Tongue (tissue), 2 donors: ENCODE measurements around the gene MYMX. TPM values are rescaled to one million over a fixed set of nuclear protein-coding genes. Genes with fewer than 3 reads are reported as not detected.

ENCODE experiments used
- DNase-seq: peaks from one replicate; pipeline ENCODE4 v3.0.0-alpha.2; 2015
- total RNA-seq: library from RNA; depleted of rRNA; stranded (reverse); fragments of >200 nt; gene quantifications from one replicate; pipeline ENCODE4 v1.2.3, GENCODE V29; 2014

Gene MYMX
- total RNA-seq, 1 donor from 2014 or later, result 9.1 TPM

DNA sequence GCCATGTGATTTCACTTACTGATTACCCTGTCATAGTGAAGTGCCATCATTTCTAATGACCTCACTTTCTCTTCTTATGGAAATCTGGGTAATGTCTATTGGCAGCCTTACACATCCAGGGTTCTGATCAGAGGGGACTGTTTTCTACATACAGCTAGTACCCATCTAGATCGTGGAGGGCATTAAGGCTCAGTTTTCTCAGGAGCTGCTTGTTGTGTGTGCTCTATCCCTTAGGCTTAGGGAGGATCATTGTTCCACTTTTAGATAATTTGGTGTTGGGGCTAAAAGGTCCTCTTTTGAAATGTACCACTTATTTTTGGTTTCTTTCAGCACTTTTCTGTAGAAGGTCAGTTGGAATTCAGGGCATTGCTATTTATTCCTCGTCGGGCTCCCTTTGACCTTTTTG, 34.0 kb downstream of the MYMX start:
- DNase-seq, result no peak

DNA sequence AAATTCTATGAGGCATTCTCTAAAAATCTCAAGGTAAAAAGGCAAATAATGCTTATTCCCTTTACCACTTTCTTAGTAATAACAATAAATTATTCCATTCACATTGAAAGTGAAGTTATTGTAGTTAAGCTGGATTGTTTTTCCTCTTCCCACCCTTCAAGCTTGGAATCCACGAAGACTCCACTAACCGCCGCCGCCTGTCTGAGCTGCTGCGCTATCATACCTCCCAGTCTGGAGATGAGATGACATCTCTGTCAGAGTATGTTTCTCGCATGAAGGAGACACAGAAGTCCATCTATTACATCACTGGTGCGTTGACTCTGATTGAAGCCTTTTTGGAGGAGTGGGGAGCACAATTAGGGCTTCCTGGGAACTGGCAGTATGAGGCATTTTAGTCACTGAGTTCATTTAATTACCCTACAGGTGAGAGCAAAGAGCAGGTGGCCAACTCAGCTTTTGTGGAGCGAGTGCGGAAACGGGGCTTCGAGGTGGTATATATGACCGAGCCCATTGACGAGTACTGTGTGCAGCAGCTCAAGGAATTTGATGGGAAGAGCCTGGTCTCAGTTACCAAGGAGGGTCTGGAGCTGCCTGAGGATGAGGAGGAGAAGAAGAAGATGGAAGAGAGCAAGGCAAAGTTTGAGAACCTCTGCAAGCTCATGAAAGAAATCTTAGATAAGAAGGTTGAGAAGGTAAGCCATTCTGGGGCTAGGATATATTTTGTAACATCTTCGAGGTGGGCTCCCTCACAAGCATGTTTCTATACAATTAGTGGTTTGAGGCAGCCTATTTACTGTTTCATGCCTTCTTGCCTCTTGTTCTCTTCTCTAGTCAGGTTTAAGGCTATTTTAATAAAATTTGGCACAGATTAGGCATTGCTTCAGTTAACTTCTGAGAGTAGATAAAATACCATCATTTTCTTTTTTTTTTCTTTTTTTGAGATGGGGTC, 35.1 kb downstream of the MYMX start:
- DNase-seq, result no peak

DNA sequence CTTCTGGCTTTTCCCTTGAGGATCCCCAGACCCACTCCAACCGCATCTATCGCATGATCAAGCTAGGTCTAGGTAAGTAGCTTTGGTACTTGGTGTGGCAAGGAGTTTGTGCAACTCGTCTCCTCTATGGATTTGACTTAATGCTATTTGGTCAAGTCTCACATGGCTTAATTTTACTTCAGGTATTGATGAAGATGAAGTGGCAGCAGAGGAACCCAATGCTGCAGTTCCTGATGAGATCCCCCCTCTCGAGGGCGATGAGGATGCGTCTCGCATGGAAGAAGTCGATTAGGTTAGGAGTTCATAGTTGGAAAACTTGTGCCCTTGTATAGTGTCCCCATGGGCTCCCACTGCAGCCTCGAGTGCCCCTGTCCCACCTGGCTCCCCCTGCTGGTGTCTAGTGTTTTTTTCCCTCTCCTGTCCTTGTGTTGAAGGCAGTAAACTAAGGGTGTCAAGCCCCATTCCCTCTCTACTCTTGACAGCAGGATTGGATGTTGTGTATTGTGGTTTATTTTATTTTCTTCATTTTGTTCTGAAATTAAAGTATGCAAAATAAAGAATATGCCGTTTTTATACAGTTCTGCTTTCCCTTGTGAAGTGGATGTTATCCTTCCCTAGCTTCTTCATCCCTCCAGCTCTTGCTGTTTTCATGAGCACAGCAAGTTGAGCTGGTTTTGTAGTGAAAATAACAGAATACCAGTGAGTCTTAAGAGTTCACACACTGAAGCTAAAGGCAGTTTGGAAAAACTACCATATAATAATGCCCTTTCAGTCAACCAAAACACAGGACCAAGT, 36.8 kb downstream of the MYMX start:
- no peak for DNase-seq

DNA sequence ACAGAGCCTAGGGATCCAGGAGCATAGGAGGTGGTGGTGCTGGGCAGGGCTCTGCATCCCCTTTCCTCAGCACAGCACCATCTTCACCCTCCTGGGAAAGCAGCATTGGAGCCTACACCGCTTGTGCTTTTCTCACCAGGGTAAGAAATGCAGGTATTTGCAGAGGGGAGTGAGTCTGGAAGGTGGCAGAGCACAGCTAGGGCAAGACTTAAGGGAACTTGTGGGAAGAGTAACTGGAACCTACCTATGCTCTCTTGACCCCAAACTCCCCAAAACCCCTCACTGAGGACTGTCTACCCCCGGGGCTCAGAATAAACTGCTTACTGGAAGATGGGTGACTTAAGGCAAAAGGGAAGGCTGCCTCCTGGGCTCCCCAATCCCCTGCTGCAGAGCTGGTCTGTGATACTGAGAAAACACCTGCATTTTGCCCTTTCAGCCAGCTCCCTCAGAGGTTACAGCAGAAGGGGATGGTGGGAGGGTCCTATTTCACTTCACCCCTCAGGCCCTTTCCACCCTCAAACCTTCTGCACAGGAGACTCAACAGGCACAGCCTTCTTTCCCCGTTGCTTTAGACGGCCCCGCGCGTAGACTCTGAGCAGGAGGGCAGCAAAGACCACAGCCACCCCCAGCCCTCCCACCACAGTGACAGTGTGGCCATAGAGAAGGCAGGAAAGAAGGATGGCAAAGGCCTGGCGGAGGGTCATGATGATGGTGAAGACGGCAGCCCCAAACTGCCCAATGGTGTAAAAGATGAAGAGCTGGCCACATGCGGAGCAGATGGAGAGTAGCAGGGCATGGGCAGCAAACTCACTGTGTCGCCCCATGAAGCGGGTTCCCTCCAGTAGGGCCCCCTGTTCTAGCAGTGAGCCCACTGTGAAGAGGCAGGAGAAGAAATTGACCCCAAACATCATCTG, 37.7 kb downstream of the MYMX start:
- DNase-seq, result no peak

DNA sequence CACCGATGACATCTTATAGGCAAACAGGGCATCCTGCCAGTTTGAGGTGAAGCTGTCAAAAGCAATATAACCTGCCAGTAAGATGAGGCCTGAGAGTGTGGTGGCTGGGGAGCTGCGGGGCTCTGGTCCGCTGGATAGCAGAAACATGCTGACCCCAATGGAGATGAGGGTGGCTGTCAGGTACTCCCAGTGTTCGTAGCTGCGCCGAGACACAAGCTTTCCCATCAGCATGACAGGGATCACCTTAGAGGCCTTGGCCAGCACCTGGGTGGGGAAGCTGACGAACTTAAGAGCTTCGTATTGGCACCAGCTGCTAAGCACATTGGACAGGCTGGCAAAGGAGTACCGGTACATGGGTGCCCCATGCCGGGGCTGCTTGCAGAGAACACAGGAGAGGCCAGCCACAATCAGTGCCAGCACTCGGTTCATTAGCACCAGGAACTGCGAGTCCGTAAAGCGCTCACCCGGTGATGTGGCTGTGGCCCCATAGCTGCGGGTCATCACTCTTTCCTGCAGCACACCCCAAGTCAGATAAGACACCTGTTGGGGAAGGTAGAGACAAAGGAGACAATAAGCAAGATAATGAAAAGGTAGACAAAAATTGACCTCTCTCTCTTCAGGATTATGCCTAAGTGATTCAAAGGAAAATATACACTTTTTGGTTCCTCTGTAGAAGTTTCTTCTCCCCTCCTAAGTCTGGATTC, 38.5 kb downstream of the MYMX start:
- no peak for DNase-seq

DNA sequence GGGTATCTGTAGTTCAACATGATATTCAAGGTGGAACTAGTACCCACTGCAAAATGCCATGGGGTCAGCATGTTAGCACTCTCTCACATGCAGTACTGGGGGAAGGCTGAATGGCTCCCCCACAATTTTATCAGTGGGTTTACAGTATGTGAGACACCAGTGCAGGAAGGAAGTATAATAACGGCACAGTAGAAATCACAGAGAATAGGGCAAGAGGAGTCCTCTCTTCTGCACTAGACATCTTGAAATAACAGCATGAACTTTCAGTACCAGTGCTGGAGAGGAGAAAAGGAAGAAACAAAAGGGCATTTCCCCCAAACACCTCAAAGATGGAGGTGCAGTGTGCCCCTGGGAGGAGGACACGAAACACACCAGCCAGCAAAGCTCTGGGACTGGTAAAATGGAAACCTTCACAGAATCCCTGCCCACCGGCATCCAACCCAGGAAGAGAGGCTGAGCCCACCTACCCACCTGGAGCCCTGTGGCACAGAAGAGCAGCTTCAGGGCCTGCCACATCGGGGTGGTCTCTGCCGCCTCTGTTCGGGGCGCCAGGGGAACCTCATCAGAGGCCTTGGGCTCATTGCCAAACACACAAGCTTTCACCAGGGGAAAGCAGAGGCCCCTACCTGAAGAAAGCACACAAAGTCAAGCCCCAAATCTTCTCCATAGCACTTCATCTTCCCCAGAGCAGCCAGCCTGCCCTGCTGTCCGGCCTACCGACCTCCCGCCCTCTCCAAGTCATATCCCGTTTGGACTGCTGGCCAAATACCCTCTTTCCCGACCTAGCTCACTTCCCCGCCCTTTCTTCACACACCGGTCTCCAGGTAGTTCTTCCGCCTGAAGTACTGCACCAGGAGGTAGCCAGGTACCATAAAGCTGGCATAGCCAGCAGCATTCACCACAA, 39.4 kb downstream of the MYMX start:
- DNase-seq, result no peak

DNA sequence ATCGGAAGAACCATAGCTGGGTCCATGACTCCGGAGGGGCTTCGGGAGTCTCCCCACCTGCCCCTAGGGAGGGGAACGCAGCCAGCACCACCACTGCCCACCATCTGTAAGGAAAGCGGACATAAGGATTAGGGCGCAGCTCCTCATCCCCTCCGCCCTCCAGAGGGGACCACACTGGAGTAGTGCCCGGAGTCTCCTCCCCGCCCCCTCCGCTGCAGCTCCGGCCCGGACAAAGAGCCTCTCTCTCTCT, 40.0 kb downstream of the MYMX start:
- no peak for DNase-seq

DNA sequence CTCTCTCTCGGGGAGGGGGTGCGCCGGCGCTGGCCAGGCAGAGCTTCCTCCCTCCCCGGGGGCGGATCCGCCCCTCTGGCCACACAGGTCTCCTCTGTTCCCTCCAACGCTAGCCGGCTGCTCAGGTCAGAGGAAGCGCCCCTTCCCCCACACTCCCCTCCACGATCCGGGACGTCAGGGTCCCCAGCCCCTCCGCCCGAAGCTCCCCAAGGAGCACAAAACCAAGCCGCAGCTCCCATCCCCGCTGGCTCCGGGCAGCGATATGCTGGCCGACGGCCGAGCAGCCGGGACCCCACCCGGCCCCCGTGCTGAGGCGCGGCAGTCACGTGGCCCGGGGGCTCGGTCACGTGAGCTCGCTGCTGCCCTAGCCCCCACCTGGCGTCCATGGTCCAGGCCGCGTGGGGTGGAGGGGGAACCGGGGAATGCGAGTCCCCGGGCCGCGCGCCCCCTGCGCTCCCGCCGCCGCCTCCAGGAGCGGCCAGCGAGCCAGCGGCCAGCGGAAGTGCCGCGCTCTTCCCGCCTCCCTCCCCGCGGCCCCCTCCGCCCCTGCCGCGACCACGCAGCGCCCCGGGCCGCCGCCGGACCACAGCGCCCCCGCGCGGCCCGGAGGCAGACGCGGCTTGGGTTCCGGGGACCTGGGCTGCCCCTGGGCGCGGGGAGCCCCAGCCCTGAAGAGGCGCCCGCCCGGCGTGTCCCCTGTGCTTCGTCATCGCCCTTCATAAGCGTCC, 40.5 kb downstream of the MYMX start, which contains the start of gene SLC35B2:
Gene SLC35B2, minus strand, starts transcription at position 504 of the 728 bp plus-strand sequence. Its CDS starts 118 bp downstream, at position 386.
- peak; percentile 85 for DNase-seq

DNA sequence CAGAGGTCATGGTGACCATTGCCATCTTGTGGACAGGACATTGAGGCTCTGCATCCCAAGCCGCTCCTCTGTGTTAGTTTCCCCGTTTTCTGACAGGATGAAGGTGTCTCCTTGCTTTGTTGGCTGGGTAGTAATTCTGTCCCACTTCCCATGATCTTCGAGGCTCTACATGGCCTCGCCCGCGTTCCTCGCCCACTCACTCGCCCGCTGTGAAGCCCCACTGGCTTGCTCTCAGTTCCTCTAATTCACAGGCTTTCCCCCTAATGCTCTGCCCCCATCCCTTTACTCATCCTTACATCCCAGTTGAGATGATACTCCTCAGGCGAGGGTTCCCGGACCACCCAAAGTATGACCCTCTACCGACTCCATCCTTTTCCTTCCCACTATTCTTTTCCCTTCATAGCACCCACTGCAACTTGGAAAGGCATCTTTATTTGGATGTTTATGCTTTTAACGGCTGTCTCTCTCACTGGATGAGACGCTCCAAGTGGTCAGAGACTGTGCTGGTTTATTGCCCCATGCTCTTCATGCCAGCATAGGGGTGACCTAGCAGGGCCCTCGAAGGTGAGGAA, 41.1 kb downstream of the MYMX start:
- DNase-seq, result no peak

DNA sequence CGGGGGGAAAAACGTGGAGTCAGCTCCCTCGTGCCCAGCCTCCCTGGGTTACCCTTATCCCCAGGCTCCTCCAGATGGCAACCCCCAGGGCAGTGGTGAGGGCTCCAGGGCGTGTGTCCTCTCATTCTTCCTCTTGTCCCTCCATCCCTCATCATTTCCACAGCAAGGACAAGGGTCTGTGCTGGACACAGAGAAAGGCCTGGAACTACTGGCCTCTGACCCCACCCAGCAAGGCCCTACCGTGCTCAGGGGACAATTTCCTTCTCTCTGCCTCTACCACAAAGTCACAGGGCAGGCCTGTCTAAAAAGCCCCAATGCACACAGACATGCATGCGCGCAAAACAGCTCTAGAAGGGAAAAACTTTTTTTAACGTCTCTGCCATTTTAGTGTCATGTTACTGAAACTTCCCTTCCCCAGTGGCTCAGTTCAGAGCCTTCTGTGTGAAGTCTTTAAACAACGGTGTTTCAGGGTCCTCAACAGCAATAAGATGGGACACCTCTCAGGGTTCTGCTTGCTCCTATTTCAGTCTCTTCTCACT, 41.7 kb downstream of the MYMX start:
- DNase-seq, result no peak

DNA sequence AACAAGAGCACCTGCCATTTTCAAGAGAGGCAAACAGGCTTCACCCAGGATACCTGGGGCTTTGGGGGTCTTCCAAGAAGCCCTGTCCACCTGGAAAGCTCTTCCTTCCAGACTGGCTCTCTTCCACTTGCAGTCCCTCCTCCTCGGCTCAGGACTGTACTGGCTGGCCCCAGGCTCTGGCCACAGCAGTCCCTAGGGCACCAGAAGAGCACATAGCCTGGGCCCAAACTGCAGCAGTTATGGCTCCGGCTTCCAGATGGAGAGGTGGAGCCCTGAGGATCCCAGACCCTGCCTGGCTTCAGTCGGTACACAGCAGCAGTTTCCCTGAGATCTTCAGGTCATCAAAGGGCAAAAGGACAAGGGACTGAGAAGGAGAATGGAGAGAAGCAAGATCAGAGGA, 42.2 kb downstream of the MYMX start:
- DNase-seq, result no peak

DNA sequence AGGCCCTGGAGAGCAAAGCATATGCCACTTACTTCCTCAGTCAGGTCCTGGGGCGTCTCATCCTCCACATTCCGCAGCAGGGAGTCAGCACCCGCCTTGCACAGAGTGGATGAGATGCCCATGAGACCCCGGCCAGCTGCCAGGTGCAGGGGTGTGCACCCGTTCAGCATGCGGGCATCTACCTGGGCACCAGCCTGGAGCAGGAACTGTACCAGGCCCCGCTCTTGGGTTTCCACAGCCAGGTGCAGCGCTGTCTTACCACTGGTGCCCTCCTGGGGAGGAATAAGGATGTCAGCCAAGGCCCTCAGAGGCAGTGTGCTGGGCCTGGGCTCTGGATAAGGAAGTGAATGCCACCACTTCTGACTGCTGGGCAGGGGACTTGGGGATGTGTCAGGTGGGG, 43.3 kb downstream of the MYMX start:
- DNase-seq, result no peak

DNA sequence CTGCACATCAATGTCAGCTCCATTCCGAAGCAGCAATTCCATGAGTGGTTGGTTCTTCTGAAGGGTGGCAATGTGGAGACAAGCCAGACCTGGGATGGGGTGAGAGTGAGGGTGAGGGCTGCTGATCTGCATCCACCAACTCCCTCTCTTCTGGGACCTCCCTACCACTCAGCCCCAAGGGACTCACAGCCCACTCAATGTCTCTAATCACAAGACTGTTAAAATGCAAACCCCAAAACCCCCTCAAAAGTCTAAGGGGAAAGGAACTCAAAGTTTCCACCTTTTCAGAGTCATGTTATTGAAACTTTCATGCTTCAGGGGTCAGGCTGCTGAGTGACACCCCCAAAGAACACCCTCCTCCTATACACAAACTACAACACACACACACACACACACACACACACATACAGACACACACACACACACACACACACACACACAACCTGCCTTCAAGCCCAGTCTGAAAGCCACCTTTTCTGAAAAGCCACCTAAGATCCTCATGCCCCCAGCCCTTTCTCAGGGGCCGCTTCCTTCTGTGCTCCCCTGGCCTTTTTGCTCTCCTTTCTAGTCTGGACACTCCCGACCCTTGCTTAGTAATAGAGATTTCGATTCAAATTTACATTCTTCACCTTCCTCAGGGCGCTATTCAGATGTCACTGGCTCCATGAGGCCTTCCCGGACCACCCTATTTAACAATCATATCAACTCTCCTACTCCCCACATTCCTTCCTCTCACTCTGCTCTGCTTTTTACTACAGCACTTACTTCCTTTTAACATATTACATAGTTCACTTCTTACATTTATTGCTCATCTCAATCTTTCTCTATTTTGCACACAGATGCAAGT, 43.9 kb downstream of the MYMX start:
- no peak for DNase-seq

DNA sequence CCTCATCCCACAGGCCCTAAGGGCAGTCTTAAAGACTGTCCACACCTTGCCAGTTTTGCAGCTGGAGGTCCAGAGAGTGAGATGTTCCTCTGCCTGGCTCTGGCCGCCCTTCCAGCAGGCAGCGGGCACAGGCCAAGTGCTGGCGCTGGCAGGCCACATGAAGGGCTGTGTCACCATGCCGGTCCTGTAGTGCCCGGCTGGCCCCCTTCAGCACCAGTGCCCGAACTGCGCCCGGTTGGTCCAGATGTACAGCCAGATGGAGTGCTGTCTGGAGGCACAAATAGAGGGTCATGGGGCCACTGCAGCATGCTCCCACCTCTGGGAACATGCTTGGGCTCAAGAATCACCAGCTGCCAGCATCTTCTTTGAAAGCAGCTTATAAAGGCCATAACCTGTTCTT, 44.9 kb downstream of the MYMX start:
- no peak for DNase-seq

DNA sequence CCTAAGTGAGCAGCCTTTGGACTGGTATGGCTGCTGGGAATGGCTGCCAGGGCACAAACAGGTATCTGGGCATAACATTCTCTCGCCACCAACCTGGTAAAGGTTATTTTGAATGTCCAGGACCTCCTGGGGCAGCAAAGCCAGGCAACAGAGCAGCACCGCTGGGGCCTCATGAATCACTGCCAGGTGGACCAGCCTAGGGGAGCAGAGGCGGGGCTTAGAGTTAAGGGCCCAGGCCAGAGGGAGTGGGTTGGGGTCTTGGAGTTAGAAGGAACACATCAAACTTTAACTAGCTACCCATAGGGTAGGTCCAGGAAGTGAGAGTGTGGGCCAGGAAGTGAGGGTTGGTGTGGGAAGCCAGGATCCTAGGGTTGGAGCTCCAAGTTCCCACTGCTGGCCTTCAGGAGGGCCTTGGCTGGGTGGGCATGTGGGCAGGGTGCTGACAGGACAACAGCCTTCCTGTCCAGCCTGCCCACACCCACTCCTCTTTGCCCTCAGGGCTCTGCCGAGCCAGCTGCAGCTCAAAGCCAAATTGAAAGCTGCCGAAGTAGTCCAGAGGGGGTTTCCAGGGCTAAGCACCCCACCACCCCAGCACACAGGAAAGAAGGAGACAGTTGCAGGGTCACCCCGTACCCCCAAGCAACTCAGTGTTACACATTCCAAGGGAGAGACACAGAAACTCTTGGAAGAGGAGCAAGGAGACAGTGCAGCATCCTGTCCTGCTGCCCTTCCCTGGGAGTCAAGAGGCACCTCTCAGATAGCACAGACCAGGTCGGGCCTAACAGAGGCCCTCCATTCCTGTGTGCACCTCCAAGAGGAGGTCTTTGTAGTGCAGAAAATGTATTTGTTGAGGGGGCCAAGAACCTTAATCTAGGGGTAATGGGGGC, 46.0 kb downstream of the MYMX start:
- no peak for DNase-seq

DNA sequence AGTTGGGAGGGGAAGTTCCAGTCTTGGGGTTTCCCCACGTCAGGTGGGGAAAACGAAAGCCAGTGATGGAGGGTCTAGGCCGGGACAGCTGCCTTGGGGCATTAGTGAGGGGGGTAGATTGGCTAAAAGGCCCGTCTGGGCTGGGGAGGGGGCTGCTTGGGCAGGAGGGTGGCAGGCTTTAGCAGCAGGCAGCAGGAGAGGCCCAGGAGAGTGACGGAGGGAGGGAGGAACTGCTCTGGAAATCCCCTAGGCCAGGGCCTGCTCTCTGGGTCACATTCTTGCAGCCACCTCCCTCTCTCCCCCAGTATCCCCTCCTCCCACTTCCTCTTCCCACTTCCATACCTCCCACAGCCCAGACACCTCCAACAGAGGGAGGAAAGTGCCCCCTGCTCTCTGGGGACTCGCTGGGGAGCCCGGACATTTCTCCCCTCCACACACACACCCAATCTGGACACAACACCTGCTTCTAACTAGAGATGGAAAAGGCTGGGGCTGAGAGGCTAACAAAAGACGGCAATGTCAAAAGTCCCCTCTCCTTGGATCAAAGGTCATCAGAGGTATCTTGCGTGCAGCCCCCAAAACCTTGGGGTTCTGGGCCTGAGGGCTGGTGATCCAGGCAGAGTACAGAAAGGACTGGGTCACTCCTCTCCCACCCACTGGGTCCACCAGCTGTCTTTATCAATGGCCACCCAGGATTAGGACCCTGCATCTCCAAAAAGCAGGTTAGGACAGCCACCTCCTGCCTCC, 46.8 kb downstream of the MYMX start:
- no peak for DNase-seq
